NCI-H345 treated with DMSO at 0.1 percent for 48 hours (cell line): ENCODE data around the gene CREB3L4.

Experiments
- DNase-seq: peaks from one replicate; lab custom pipeline; 2025; ENCODE audit not compliant: unreplicated experiment; lab: John Stamatoyannopoulos, UW

The CREB3L4 gene

GRCh38 chr1:153967107-153967999 is at the start of gene CREB3L4:
CREB3L4 (plus strand) TSS chr1:153967902; CDS start chr1:153968526, 624 bp downstream.
- DNase-seq: peak; percentile 100

GRCh38 chr1:153919876-153920852 is 47.5 kb upstream of the CREB3L4 start:
- DNase-seq: no peak

- no peak for DNase-seq
These were observed 46.5 kb upstream of the CREB3L4 start for GRCh38 chr1:153921080-153921802.

- no peak for DNase-seq
These were observed 46.0 kb upstream of the CREB3L4 start for GRCh38 chr1:153921803-153922075.

- DNase-seq: no peak
These were observed 45.4 kb upstream of the CREB3L4 start for GRCh38 chr1:153922076-153922971.

GRCh38 chr1:153922972-153923925 is 44.5 kb upstream of the CREB3L4 start, which contains the start of gene GATAD2B:
GATAD2B (minus strand) TSS chr1:153922972; CDS start chr1:153828347, 94,625 bp downstream.
- DNase-seq: peak; percentile 100

- DNase-seq: no peak
These were observed 41.3 kb upstream of the CREB3L4 start for GRCh38 chr1:153926405-153926804.

- no peak for DNase-seq
These were observed 39.5 kb upstream of the CREB3L4 start for GRCh38 chr1:153928245-153928644.

- DNase-seq: no peak
These were observed 38.8 kb upstream of the CREB3L4 start for GRCh38 chr1:153928791-153929341.

- DNase-seq: no peak
These were observed 38.3 kb upstream of the CREB3L4 start for GRCh38 chr1:153929426-153929825.

- DNase-seq: no peak
These were observed 37.4 kb upstream of the CREB3L4 start for GRCh38 chr1:153929981-153930948.

GRCh38 chr1:153932156-153933131 is 35.3 kb upstream of the CREB3L4 start:
- no peak for DNase-seq

- no peak for DNase-seq
These were observed 34.3 kb upstream of the CREB3L4 start for GRCh38 chr1:153933430-153933829.

- no peak for DNase-seq
These were observed 33.7 kb upstream of the CREB3L4 start for GRCh38 chr1:153933955-153934354.

- no peak for DNase-seq
These were observed 33.0 kb upstream of the CREB3L4 start for GRCh38 chr1:153934746-153935145.
